A549 (cell line): ENCODE results near the gene SP2.

Source experiments
- EHMT2 ChIP-seq: fragments of 200-600 bp; sonication (generic); IDR thresholded peaks from 2 replicates; pipeline ENCODE4 v1.6.1; 2016; ENCODE audit warnings: antibody characterized with exemption, low read depth, mild to moderate bottlenecking, moderate library complexity
- EP300 ChIP-seq, 2 experiments: fragments of >200 bp; sonication (Bioruptor Twin); formaldehyde crosslinking; IDR thresholded peaks; 2 replicates in 1 of 2; 3 replicates in 1 of 2; pipeline ENCODE4 v1.6.1; 2016 to 2017
- NFE2L2 ChIP-seq: fragments of 150-350 bp; conservative IDR thresholded peaks from 2 replicates; pipeline ENCODE4 v1.6.1; 2014; ENCODE audit warnings: low read length
- NR3C1 ChIP-seq: fragments of >200 bp; sonication (Bioruptor Twin); formaldehyde crosslinking; IDR thresholded peaks from 3 replicates; pipeline ENCODE4 v1.6.1; 2017
- PHF8 ChIP-seq: fragments of 200-600 bp; sonication (generic); IDR thresholded peaks from 2 replicates; pipeline ENCODE4 v1.6.1; 2016; ENCODE audit warnings: low read depth, mild to moderate bottlenecking, antibody characterized with exemption, moderate library complexity, borderline replicate concordance
- POLR2A ChIP-seq: IDR thresholded peaks from 2 replicates; pipeline ENCODE4 v1.6.1; 2012; ENCODE audit warnings: mild to moderate bottlenecking, low read length
- TF ChIP-seq, protein P1 (sequence below): fragments of >200 bp; sonication (Bioruptor Twin); formaldehyde crosslinking; IDR thresholded peaks from 3 replicates; pipeline ENCODE4 v1.6.1; 2016
- TF ChIP-seq, protein P2 (sequence below): IDR thresholded peaks from 2 replicates; pipeline ENCODE4 v1.6.1; 2012; ENCODE audit warnings: low read depth, borderline replicate concordance
- TF ChIP-seq, protein P3 (sequence below): IDR thresholded peaks from 2 replicates; pipeline ENCODE4 v1.6.1; 2012

DNA sequence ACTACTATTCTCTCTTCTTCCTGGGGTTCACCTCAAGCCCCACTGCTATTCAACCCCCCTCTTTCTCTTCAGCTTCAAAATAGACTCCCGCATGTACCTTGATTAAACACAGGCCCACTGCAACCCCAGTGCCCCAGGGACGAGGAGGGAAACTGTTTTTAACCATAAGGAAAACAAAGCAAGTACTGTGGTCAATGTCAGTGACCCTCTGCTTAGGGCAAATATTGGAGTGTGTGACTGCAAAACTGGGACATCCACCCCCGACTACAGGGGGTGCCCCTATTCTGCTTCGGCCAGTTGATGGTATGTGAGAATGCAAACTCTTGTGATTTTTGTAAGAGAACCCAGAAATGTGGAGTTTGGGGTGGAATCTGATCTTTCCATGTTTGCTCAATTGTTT, 35.8 kb downstream of the SP2 start:
- TF ChIP-seq EHMT2 (no peak), POLR2A (no peak), NR3C1 (no peak), EP300 (IDR thresholded peaks at IDR 0.05) (no peak), NFE2L2 (no peak), PHF8 (no peak)
- TF ChIP-seq, protein P1, sequence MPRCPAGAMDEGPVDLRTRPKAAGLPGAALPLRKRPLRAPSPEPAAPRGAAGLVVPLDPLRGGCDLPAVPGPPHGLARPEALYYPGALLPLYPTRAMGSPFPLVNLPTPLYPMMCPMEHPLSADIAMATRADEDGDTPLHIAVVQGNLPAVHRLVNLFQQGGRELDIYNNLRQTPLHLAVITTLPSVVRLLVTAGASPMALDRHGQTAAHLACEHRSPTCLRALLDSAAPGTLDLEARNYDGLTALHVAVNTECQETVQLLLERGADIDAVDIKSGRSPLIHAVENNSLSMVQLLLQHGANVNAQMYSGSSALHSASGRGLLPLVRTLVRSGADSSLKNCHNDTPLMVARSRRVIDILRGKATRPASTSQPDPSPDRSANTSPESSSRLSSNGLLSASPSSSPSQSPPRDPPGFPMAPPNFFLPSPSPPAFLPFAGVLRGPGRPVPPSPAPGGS: no peak
- TF ChIP-seq, protein P2, sequence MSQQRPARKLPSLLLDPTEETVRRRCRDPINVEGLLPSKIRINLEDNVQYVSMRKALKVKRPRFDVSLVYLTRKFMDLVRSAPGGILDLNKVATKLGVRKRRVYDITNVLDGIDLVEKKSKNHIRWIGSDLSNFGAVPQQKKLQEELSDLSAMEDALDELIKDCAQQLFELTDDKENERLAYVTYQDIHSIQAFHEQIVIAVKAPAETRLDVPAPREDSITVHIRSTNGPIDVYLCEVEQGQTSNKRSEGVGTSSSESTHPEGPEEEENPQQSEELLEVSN: no peak
- TF ChIP-seq, protein P3, sequence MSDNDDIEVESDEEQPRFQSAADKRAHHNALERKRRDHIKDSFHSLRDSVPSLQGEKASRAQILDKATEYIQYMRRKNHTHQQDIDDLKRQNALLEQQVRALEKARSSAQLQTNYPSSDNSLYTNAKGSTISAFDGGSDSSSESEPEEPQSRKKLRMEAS: no peak
